IMR-90 (cell line): ENCODE results near the gene BCAS3. TPM values are rescaled to one million over a fixed set of nuclear protein-coding genes. Genes with fewer than 3 reads are reported as not detected.

Experiments used
- ATAC-seq: fragments of 200-7000 bp; cut with Tn5 transposase; 2 replicates; pipeline ENCODE4 v1.9.1; 2020; ENCODE audit warnings: low read depth, mild to moderate bottlenecking, moderate library complexity
- BruUV-seq: library from RNA; stranded (reverse); fragments of 400-500 nt; replicated peaks from 2 replicates; lab custom pipeline; 2021; lab: Mats Ljungman, UMichigan
- CTCF ChIA-PET: fragments of 300-600 bp; formaldehyde crosslinking; extraction: SDS; loops from one replicate; lab custom pipeline; 2021; ENCODE audit warnings: antibody characterized with exemption; lab: Yijun Ruan, JAX
- POLR2A ChIA-PET: fragments of 300-600 bp; sonication (Branson Sonifier 250); formaldehyde crosslinking; loops from one replicate; lab custom pipeline; 2022; ENCODE audit warnings: antibody characterized with exemption; ENCODE audit not compliant: unreplicated experiment; lab: Charles Lee
- DNase-seq: peaks from one replicate; pipeline ENCODE4 v3.0.0; 2013
- H2AFZ ChIP-seq: replicated peaks from 2 replicates; pipeline ENCODE3; 2013; ENCODE audit warnings: low read length, mild to moderate bottlenecking; ENCODE audit not compliant: poor library complexity
- H2AK5ac ChIP-seq: 2 replicates; pipeline ENCODE4 v1.6.1; 2013; ENCODE audit warnings: low read depth, low read length, inconsistent platforms
- H2AK9ac ChIP-seq: replicated peaks from 2 replicates; pipeline ENCODE3; 2013; ENCODE audit warnings: mild to moderate bottlenecking, low read depth, low read length, moderate library complexity; ENCODE audit not compliant: poor library complexity
- H2BK120ac ChIP-seq: 2 replicates; pipeline ENCODE4 v1.6.1; 2013; ENCODE audit warnings: low read depth, low read length, inconsistent platforms
- H2BK15ac ChIP-seq: 3 replicates; pipeline ENCODE4 v1.6.1; 2013; ENCODE audit warnings: low read depth, low read length, inconsistent platforms
- H2BK20ac ChIP-seq: 2 replicates; pipeline ENCODE4 v1.6.1; 2013; ENCODE audit warnings: low read depth, mild to moderate bottlenecking, inconsistent platforms, low read length, moderate library complexity
- H2BK5ac ChIP-seq: 2 replicates; pipeline ENCODE4 v1.6.1; 2013; ENCODE audit warnings: mild to moderate bottlenecking, low read depth, low read length, inconsistent platforms; ENCODE audit not compliant: poor library complexity, severe bottlenecking
- H3K14ac ChIP-seq: replicated peaks from 2 replicates; pipeline ENCODE4 v1.6.1; 2013; ENCODE audit warnings: low read depth, low read length, inconsistent platforms
- H3K18ac ChIP-seq: 2 replicates; pipeline ENCODE4 v1.6.1; 2013; ENCODE audit warnings: low read depth, low read length, control low read depth
- H3K23ac ChIP-seq: 2 replicates; pipeline ENCODE4 v1.6.1; 2013; ENCODE audit warnings: low read depth, low read length, inconsistent platforms
- H3K27ac ChIP-seq: 2 replicates; pipeline ENCODE4 v1.5.1; 2013; ENCODE audit warnings: mild to moderate bottlenecking, control low read depth, low read length; ENCODE audit not compliant: insufficient read depth
- H3K27me3 ChIP-seq: 2 replicates; pipeline ENCODE4 v1.6.1; 2013; ENCODE audit warnings: low read length; ENCODE audit not compliant: control insufficient read depth, insufficient read depth
- H3K36me3 ChIP-seq: 2 replicates; pipeline ENCODE4 v1.6.1; 2013; ENCODE audit warnings: low read length, mixed read lengths; ENCODE audit not compliant: control insufficient read depth, insufficient read depth
- H3K4ac ChIP-seq: 2 replicates; pipeline ENCODE4 v1.6.1; 2013; ENCODE audit warnings: low read depth, low read length, inconsistent platforms
- H3K4me1 ChIP-seq: 2 replicates; pipeline ENCODE4 v1.6.1; 2013; ENCODE audit warnings: low read length, mixed read lengths; ENCODE audit not compliant: control insufficient read depth, insufficient read depth
- H3K4me2 ChIP-seq: 2 replicates; pipeline ENCODE4 v1.6.1; 2013; ENCODE audit warnings: low read depth, mild to moderate bottlenecking, control low read depth, low read length, moderate library complexity
- H3K4me3 ChIP-seq: 2 replicates; pipeline ENCODE4 v1.5.1; 2013; ENCODE audit warnings: low read depth, mild to moderate bottlenecking, control low read depth, low read length, moderate library complexity; ENCODE audit not compliant: insufficient read depth
- H3K56ac ChIP-seq: 2 replicates; pipeline ENCODE4 v1.6.1; 2013; ENCODE audit warnings: low read length, inconsistent platforms; ENCODE audit not compliant: insufficient read depth; ENCODE audit errors: extremely low read depth
- H3K79me1 ChIP-seq, 2 experiments: 2 replicates each; pipeline ENCODE4 v1.6.1; 2013; ENCODE audit warnings: low read length in 2 of 2, inconsistent platforms in 1 of 2, low read depth in 1 of 2
- H3K9ac ChIP-seq: 2 replicates; pipeline ENCODE4 v1.6.1; 2013; ENCODE audit warnings: low read depth, low read length, control low read depth
- H3K9me1 ChIP-seq: 2 replicates; pipeline ENCODE4 v1.6.1; 2013; ENCODE audit warnings: low read length, inconsistent platforms; ENCODE audit not compliant: insufficient read depth
- H3K9me3 ChIP-seq: 2 replicates; pipeline ENCODE4 v1.6.1; 2013; ENCODE audit warnings: low read length; ENCODE audit not compliant: control insufficient read depth, insufficient read depth
- H4K20me1 ChIP-seq: 2 replicates; pipeline ENCODE4 v1.6.1; 2013; ENCODE audit warnings: low read length, inconsistent platforms; ENCODE audit not compliant: insufficient read depth
- H4K5ac ChIP-seq: 2 replicates; pipeline ENCODE4 v1.6.1; 2013; ENCODE audit warnings: mild to moderate bottlenecking, low read depth, low read length, control low read depth
- H4K8ac ChIP-seq, 2 experiments: 2 replicates each; pipeline ENCODE4 v1.6.1; 2013; ENCODE audit warnings: low read depth in 2 of 2, low read length in 2 of 2, control low read depth in 1 of 2, inconsistent platforms in 1 of 2
- H4K91ac ChIP-seq: 2 replicates; pipeline ENCODE4 v1.6.1; 2013; ENCODE audit warnings: low read depth, low read length, inconsistent platforms; ENCODE audit not compliant: insufficient read depth
- BHLHE40 ChIP-seq: fragments of 150-350 bp; IDR thresholded peaks from 2 replicates; pipeline ENCODE4 v1.6.1; 2016; ENCODE audit warnings: mild to moderate bottlenecking, low read depth, low read length
- CEBPB ChIP-seq: IDR thresholded peaks from 2 replicates; pipeline ENCODE4 v1.6.1; 2012; ENCODE audit warnings: low read depth, low read length, improper control_type of control experiment
- ELK1 ChIP-seq: fragments of 150-350 bp; IDR thresholded peaks from 2 replicates; pipeline ENCODE4 v1.6.1; 2016; ENCODE audit warnings: low read depth, mild to moderate bottlenecking, low read length, moderate library complexity, borderline replicate concordance
- FOS ChIP-seq: fragments of 150-350 bp; IDR thresholded peaks from 2 replicates; pipeline ENCODE4 v1.6.1; 2016; ENCODE audit warnings: low read depth, low read length
- MAFK ChIP-seq: IDR thresholded peaks from 2 replicates; pipeline ENCODE4 v1.6.1; 2012; ENCODE audit warnings: low read depth, low read length, improper control_type of control experiment
- MAZ ChIP-seq: IDR thresholded peaks from 2 replicates; pipeline ENCODE4 v1.6.1; 2012; ENCODE audit warnings: low read depth, mild to moderate bottlenecking, low read length, improper control_type of control experiment, moderate library complexity, borderline replicate concordance
- MXI1 ChIP-seq: IDR thresholded peaks from 2 replicates; pipeline ENCODE4 v1.6.1; 2012; ENCODE audit warnings: low read depth, mild to moderate bottlenecking, low read length, moderate library complexity, borderline replicate concordance
- POLR2A ChIP-seq: IDR thresholded peaks from 2 replicates; pipeline ENCODE4 v1.6.1; 2012; ENCODE audit warnings: mild to moderate bottlenecking, low read depth, low read length
- RAD21 ChIP-seq: IDR thresholded peaks from 2 replicates; pipeline ENCODE4 v1.6.1; 2012; ENCODE audit warnings: low read length, improper control_type of control experiment
- RCOR1 ChIP-seq: IDR thresholded peaks from 2 replicates; pipeline ENCODE4 v1.6.1; 2012; ENCODE audit warnings: mild to moderate bottlenecking, low read length, improper control_type of control experiment; ENCODE audit not compliant: insufficient replicate concordance
- RFX5 ChIP-seq: IDR thresholded peaks from 2 replicates; pipeline ENCODE4 v1.8.0; 2012; ENCODE audit warnings: low read depth, mild to moderate bottlenecking, low read length, moderate library complexity
- WGBS, 2 experiments: methylation state at CpG; one replicate each; pipeline versions ENCODE4 v1.1.5 to v1.1.7; 2013; ENCODE audit warnings: missing lambda C conversion rate in 2 of 2; ENCODE audit not compliant: insufficient read length in 1 of 2; ENCODE audit errors: extremely low coverage in 2 of 2; 5-methylcytosine and 5-hydroxymethylcytosine counted together
- dilution Hi-C: fragments of 300-500 bp; cut with HindIII; formaldehyde crosslinking; loops from one replicate; pipeline ENCODE4 v1.14.3; 2018; ENCODE audit warnings: low sequenced_read_pairs; ENCODE audit not compliant: unreplicated experiment
- in situ Hi-C: fragments of 300-500 bp; cut with MboI; formaldehyde crosslinking; loops from 3 replicates; pipeline ENCODE4 v1.14.3; 2019; ENCODE audit warnings: low sequenced_read_pairs, inconsistent platforms, mixed read lengths
- intact Hi-C: fragments of 100-400 bp; cut with micrococcal nuclease; formaldehyde crosslinking; loops from 2 replicates; pipeline ENCODE4 v1.10.0; 2022
- polyA plus RNA-seq, 3 experiments: library from polyadenylated mRNA; depleted of rRNA; stranded (reverse); fragments of >200 nt; gene quantifications; 2 replicates each; pipeline ENCODE4 v1.2.3, GENCODE V29; 2012; ENCODE audit warnings: low replicate concordance in 1 of 3
- total RNA-seq: library from RNA; depleted of rRNA; stranded (reverse); fragments of >200 nt; gene quantifications from 2 replicates; pipeline ENCODE4 v1.2.3, GENCODE V29; 2012
- TF ChIP-seq, protein P1 (sequence below): conservative IDR thresholded peaks from 2 replicates; pipeline ENCODE4 v1.5.1; 2012; ENCODE audit warnings: mild to moderate bottlenecking, low read depth, low read length, improper control_type of control experiment
- TF ChIP-seq, protein P2 (sequence below): fragments of 150-350 bp; IDR thresholded peaks from 2 replicates; pipeline ENCODE4 v1.6.1; 2017; ENCODE audit warnings: mild to moderate bottlenecking, antibody characterized with exemption, low read length, low read depth

BCAS3 gene
- total and polyA plus RNA-seq, 2 of the 4 experiments (the other 2 are of a cell fraction): 6.3 to 27.1 TPM

GRCh38 chr17:61168506-61168905 is 490.9 kb downstream of the BCAS3 start:
- POLR2A ChIA-PET: no interaction called here
- Histone ChIP-seq H3K56ac (no peak overlapping the region), H3K9me1 (no peaks in the 10 kb centered on the region; the same call in 1 of the 2 replicates), H2BK15ac (no peak overlapping the region), H2AK9ac (no peak overlapping the region), H4K5ac (no peak overlapping the region), H3K4ac (no peak overlapping the region), H3K4me1 (no peaks in the 10 kb centered on the region), H3K9me3 (peaks cover 4% of the 10 kb centered on the region; the same call in 1 of the 2 replicates), H2BK20ac (no peak overlapping the region), H2AK5ac (no peak overlapping the region), H3K14ac (no peak overlapping the region), H3K4me3 (no peak overlapping the region), H4K8ac (no peak overlapping the region), H3K9ac (no peak overlapping the region), H2AFZ (no peak overlapping the region), H2BK5ac (no peak overlapping the region), H4K91ac (no peak overlapping the region), H3K79me1 (no peaks in the 10 kb centered on the region), H3K27ac (no peak overlapping the region), H3K36me3 (no peaks in the 10 kb centered on the region), H3K27me3 (no peaks in the 10 kb centered on the region), H3K23ac (no peak overlapping the region), H4K20me1 (no peaks in the 10 kb centered on the region), H2BK120ac (no peak overlapping the region), H3K4me2 (no peak overlapping the region), H3K18ac (no peak overlapping the region)
- in situ Hi-C loops (no loop called here), intact Hi-C loops (no loop called here), dilution Hi-C loops (no loop called here)
- WGBS, 2 experiments: no CpG with 5 or more reads among the region's 2 CpGs
- TF ChIP-seq POLR2A: no peak
- TF ChIP-seq, protein P1, sequence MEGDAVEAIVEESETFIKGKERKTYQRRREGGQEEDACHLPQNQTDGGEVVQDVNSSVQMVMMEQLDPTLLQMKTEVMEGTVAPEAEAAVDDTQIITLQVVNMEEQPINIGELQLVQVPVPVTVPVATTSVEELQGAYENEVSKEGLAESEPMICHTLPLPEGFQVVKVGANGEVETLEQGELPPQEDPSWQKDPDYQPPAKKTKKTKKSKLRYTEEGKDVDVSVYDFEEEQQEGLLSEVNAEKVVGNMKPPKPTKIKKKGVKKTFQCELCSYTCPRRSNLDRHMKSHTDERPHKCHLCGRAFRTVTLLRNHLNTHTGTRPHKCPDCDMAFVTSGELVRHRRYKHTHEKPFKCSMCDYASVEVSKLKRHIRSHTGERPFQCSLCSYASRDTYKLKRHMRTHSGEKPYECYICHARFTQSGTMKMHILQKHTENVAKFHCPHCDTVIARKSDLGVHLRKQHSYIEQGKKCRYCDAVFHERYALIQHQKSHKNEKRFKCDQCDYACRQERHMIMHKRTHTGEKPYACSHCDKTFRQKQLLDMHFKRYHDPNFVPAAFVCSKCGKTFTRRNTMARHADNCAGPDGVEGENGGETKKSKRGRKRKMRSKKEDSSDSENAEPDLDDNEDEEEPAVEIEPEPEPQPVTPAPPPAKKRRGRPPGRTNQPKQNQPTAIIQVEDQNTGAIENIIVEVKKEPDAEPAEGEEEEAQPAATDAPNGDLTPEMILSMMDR: no peak
- no peak for TF ChIP-seq RAD21
- no peak for TF ChIP-seq RFX5
- TF ChIP-seq BHLHE40: no peak
- TF ChIP-seq RCOR1: no peak
- no peak for TF ChIP-seq MAZ
- TF ChIP-seq FOS: no peak
- TF ChIP-seq, protein P2, sequence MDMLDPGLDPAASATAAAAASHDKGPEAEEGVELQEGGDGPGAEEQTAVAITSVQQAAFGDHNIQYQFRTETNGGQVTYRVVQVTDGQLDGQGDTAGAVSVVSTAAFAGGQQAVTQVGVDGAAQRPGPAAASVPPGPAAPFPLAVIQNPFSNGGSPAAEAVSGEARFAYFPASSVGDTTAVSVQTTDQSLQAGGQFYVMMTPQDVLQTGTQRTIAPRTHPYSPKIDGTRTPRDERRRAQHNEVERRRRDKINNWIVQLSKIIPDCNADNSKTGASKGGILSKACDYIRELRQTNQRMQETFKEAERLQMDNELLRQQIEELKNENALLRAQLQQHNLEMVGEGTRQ: no peak
- no peak for TF ChIP-seq ELK1
- TF ChIP-seq MAFK: no peak
- TF ChIP-seq CEBPB: no peak
- no peak for TF ChIP-seq MXI1
- DNase-seq (peak; percentile 34), ATAC-seq (no peak)
- CTCF ChIA-PET: interaction anchor here (1.1 kb wide), 1 partner anchor 17 kb away, joined by 3 read pairs; no protein-coding TSS in a partner anchor
- no TSS peak for BruUV-seq
